MM.1S (cell line): ENCODE data around the gene SFTA2.
A peak's percentile ranks its signal among the peaks of the same experiment; 100 is the strongest.

Experiments
- DNase-seq: peaks from one replicate; pipeline ENCODE4 v3.0.0-alpha.2; 2015
- H2AFZ ChIP-seq: fragments of 300-600 bp; sonication (generic); 2 replicates; pipeline ENCODE4 v1.6.0; 2016; ENCODE audit warnings: antibody characterized with exemption, low read length
- H3F3A ChIP-seq: fragments of 300-600 bp; sonication (generic); 2 replicates; pipeline ENCODE4 v1.6.1; 2016; ENCODE audit warnings: mild to moderate bottlenecking, antibody characterized with exemption, low read length, moderate library complexity, mixed read lengths; ENCODE audit not compliant: insufficient read depth
- H3K27ac ChIP-seq: fragments of 300-600 bp; sonication (generic); 2 replicates; pipeline ENCODE4 v1.5.1; 2016; ENCODE audit warnings: mild to moderate bottlenecking, low read length
- H3K27me3 ChIP-seq: fragments of 300-600 bp; sonication (generic); replicated peaks from 2 replicates; pipeline ENCODE4 v1.6.0; 2016; ENCODE audit warnings: low read length; ENCODE audit not compliant: insufficient read depth
- H3K36me3 ChIP-seq: fragments of 300-600 bp; sonication (generic); replicated peaks from 2 replicates; pipeline ENCODE4 v1.6.1; 2016; ENCODE audit warnings: mild to moderate bottlenecking, low read length, mixed read lengths; ENCODE audit not compliant: insufficient read depth
- H3K4me1 ChIP-seq: fragments of 300-600 bp; sonication (generic); 2 replicates; pipeline ENCODE4 v1.6.1; 2016; ENCODE audit warnings: low read length, mixed read lengths
- H3K4me2 ChIP-seq: fragments of 300-600 bp; sonication (generic); 2 replicates; pipeline ENCODE4 v1.6.0; 2016; ENCODE audit warnings: low read depth, low read length
- H3K4me3 ChIP-seq: fragments of 300-600 bp; sonication (generic); 2 replicates; pipeline ENCODE4 v1.5.1; 2016; ENCODE audit warnings: low read length, mixed read lengths
- H3K79me2 ChIP-seq: fragments of 300-600 bp; sonication (generic); 2 replicates; pipeline ENCODE4 v1.6.1; 2016; ENCODE audit warnings: mixed run types, low read length, mixed read lengths
- H3K9ac ChIP-seq: fragments of 300-600 bp; sonication (generic); 2 replicates; pipeline ENCODE4 v1.6.1; 2016; ENCODE audit warnings: low read length, mixed read lengths
- H3K9me2 ChIP-seq: fragments of 300-600 bp; sonication (generic); replicated peaks from 2 replicates; pipeline ENCODE4 v1.6.1; 2016; ENCODE audit warnings: mild to moderate bottlenecking, low read length, mixed read lengths; ENCODE audit not compliant: insufficient read depth
- H3K9me3 ChIP-seq: fragments of 300-600 bp; sonication (generic); replicated peaks from 2 replicates; pipeline ENCODE4 v1.6.1; 2016; ENCODE audit warnings: mild to moderate bottlenecking, low read length, mixed read lengths; ENCODE audit not compliant: insufficient read depth
- H4K20me1 ChIP-seq: fragments of 300-600 bp; sonication (generic); 2 replicates; pipeline ENCODE4 v1.6.1; 2016; ENCODE audit warnings: mild to moderate bottlenecking, low read length, moderate library complexity, mixed read lengths; ENCODE audit not compliant: insufficient read depth
- CTCF ChIP-seq: fragments of 300-600 bp; sonication (generic); IDR thresholded peaks from 2 replicates; pipeline ENCODE4 v1.5.1; 2016; ENCODE audit warnings: antibody characterized with exemption, low read length, mixed read lengths
- EZH2 ChIP-seq: fragments of 300-600 bp; sonication (generic); optimal IDR thresholded peaks from 2 replicates; pipeline ENCODE3; 2017; ENCODE audit warnings: low read depth, mild to moderate bottlenecking, antibody characterized with exemption, low read length, mixed read lengths
- EZH2phosphoT487 ChIP-seq: fragments of 300-600 bp; sonication (generic); IDR thresholded peaks from 2 replicates; pipeline ENCODE4 v1.6.1; 2018; ENCODE audit warnings: antibody characterized with exemption, low read length

Gene SFTA2

GRCh38 chr6:30966154-30966553, 34.2 kb upstream of the SFTA2 start:
- Histone ChIP-seq H3K27me3 (no peaks in the 10 kb centered on the region), H3K4me2 (no peak overlapping the region)

GRCh38 chr6:30965140-30965601, 33.2 kb upstream of the SFTA2 start:
- Histone ChIP-seq H3K9me2 (no peaks in the 10 kb centered on the region), H3K27ac (no peak overlapping the region), H4K20me1 (no peaks in the 10 kb centered on the region), H3K4me1 (peaks cover 8% of the 10 kb centered on the region; the same call in 1 of the 2 replicates), H2AFZ (no peak overlapping the region), H3K27me3 (no peaks in the 10 kb centered on the region), H3K79me2 (no peaks in the 10 kb centered on the region), H3K36me3 (no peaks in the 10 kb centered on the region), H3F3A (no peaks in the 10 kb centered on the region), H3K9ac (no peak overlapping the region), H3K4me3 (no peak overlapping the region), H3K4me2 (no peak overlapping the region), H3K9me3 (no peaks in the 10 kb centered on the region)
- no peak for DNase-seq
- TF ChIP-seq CTCF, result no peak
- TF ChIP-seq EZH2phosphoT487, result no peak
- no peak for TF ChIP-seq EZH2

More at GRCh38 chr6:30966154-30966553, 34.2 kb upstream of the SFTA2 start:
- Histone ChIP-seq H3K9me3 (no peaks in the 10 kb centered on the region), H4K20me1 (no peaks in the 10 kb centered on the region), H3K9me2 (no peaks in the 10 kb centered on the region), H3K4me3 (no peak overlapping the region), H3K27ac (no peak overlapping the region), H3F3A (no peaks in the 10 kb centered on the region), H3K9ac (no peak overlapping the region), H3K79me2 (no peaks in the 10 kb centered on the region), H3K4me1 (peaks cover 8% of the 10 kb centered on the region; the same call in 1 of the 2 replicates), H3K36me3 (no peaks in the 10 kb centered on the region), H2AFZ (no peak overlapping the region)
- no peak for TF ChIP-seq CTCF
- no peak for TF ChIP-seq EZH2phosphoT487
- DNase-seq, result no peak

- TF ChIP-seq EZH2, result no peak
- TF ChIP-seq EZH2phosphoT487, result no peak
- no peak for TF ChIP-seq CTCF
- H3K9me2 ChIP-seq, result no peaks in the 10 kb centered on the region
- H3K27ac ChIP-seq, result peak overlapping the region; percentile 15; the same call in 1 of the 2 replicates
Measured at GRCh38 chr6:30964075-30964474, 32.1 kb upstream of the SFTA2 start.

More at GRCh38 chr6:30964075-30964474, 32.1 kb upstream of the SFTA2 start:
- no peak for DNase-seq
- H3K9ac ChIP-seq, result no peak overlapping the region
- no peaks in the 10 kb centered on the region for H3K27me3 ChIP-seq
- H3K4me3 ChIP-seq, result no peak overlapping the region
- H4K20me1 ChIP-seq, result no peaks in the 10 kb centered on the region
- no peaks in the 10 kb centered on the region for H3K9me3 ChIP-seq
- no peaks in the 10 kb centered on the region for H3K79me2 ChIP-seq
- H3F3A ChIP-seq, result no peaks in the 10 kb centered on the region
- H3K4me1 ChIP-seq, result peaks cover 8% of the 10 kb centered on the region; the same call in 1 of the 2 replicates
- no peaks in the 10 kb centered on the region for H3K36me3 ChIP-seq
- no peak overlapping the region for H2AFZ ChIP-seq
- no peak overlapping the region for H3K4me2 ChIP-seq
